Activated CD8-positive, alpha-beta T cell treated with anti-CD3 and anti-CD28 coated beads for 36 hours (primary cell): Measurements from ENCODE around the gene PDE6C. TPM values are rescaled to one million over a fixed set of nuclear protein-coding genes. Genes with fewer than 3 reads are reported as not detected.

Experiments
- ATAC-seq: fragments of 200-7000 bp; cut with Tn5 transposase; one replicate; pipeline ENCODE4 v1.10.0; 2021; ENCODE audit warnings: mild to moderate bottlenecking, moderate library complexity
- CTCF ChIA-PET: fragments of 350-600 bp; sonication (Branson Sonifier 250); formaldehyde crosslinking; loops from one replicate; lab custom pipeline; 2021; ENCODE audit warnings: antibody characterized with exemption; lab: Charles Lee
- POLR2A ChIA-PET: fragments of 350-600 bp; sonication (Branson Sonifier 250); formaldehyde crosslinking; loops from one replicate; lab custom pipeline; 2021; ENCODE audit warnings: antibody characterized with exemption; lab: Charles Lee
- DNase-seq: peaks from one replicate; pipeline ENCODE4 v3.0.0-alpha.2; 2020
- H3K27ac Mint-ChIP-seq: one replicate; pipeline ENCODE4 v1.8.0; 2021; ENCODE audit warnings: mild to moderate bottlenecking, mixed read lengths
- H3K27me3 Mint-ChIP-seq: one replicate; pipeline ENCODE4 v1.8.0; 2021; ENCODE audit warnings: mixed read lengths
- H3K36me3 Mint-ChIP-seq: one replicate; pipeline ENCODE4 v1.8.0; 2021; ENCODE audit warnings: low read depth, mixed read lengths
- H3K4me1 Mint-ChIP-seq: one replicate; pipeline ENCODE4 v1.8.0; 2021; ENCODE audit warnings: low read depth, mixed read lengths
- H3K4me3 Mint-ChIP-seq: one replicate; pipeline ENCODE4 v1.8.0; 2021; ENCODE audit warnings: mild to moderate bottlenecking, moderate library complexity, mixed read lengths
- H3K9me3 Mint-ChIP-seq: one replicate; pipeline ENCODE4 v1.8.0; 2021; ENCODE audit warnings: mixed read lengths
- CTCF ChIP-seq: fragments of 200-600 bp; IDR thresholded peaks from one replicate; pipeline ENCODE4 v1.8.0; 2022; ENCODE audit warnings: antibody characterized with exemption, mild to moderate bottlenecking
- intact Hi-C: fragments of 100-400 bp; cut with micrococcal nuclease; formaldehyde crosslinking; loops from one replicate; pipeline ENCODE4 v1.10.0; 2022
- total RNA-seq, 2 experiments: library from RNA; stranded (reverse); gene quantifications; one replicate each; pipeline ENCODE4 v1.2.3, GENCODE V29; 2021

Gene PDE6C
- total RNA-seq, result not detected

- no peak within 1 kb of the TSS for H3K4me3 Mint-ChIP-seq
- intact Hi-C loops, result no loop called here
- TF ChIP-seq CTCF, result no peak
- no peak for DNase-seq
- ATAC-seq, result no peak
- H3K27me3 Mint-ChIP-seq, result peaks cover 6% of the 10 kb centered on the region
- H3K9me3 Mint-ChIP-seq, result peaks cover 2% of the 10 kb centered on the region
- no peaks in the 10 kb centered on the region for H3K4me1 Mint-ChIP-seq
- ChIA-PET CTCF (no interaction called here), POLR2A (no interaction called here)
- H3K27ac Mint-ChIP-seq, result no peak within 1 kb of the TSS
- no peaks in the 10 kb centered on the region for H3K36me3 Mint-ChIP-seq
Measured at GRCh38 chr10:93612311-93612710, at the start of gene PDE6C. TSS of gene PDE6C (plus strand) at chr10:93612537. CDS start at chr10:93612726, 189 bp downstream.

GRCh38 chr10:93565446-93565845 is 46.9 kb upstream of the PDE6C start:
- no peak for TF ChIP-seq CTCF
- ATAC-seq (no peak), DNase-seq (no peak)
- no peak overlapping the region for H3K27ac Mint-ChIP-seq
- no peaks in the 10 kb centered on the region for H3K4me1 Mint-ChIP-seq
- ChIA-PET POLR2A (no interaction called here), CTCF (no interaction called here)
- H3K4me3 Mint-ChIP-seq, result no peak overlapping the region
- peaks cover 41% of the 10 kb centered on the region for H3K27me3 Mint-ChIP-seq
- no peaks in the 10 kb centered on the region for H3K9me3 Mint-ChIP-seq
- intact Hi-C loops, result loop anchor here (10.0 kb wide), 1 partner anchor 109 kb away; no protein-coding TSS in a partner anchor
- H3K36me3 Mint-ChIP-seq, result no peaks in the 10 kb centered on the region

GRCh38 chr10:93566435-93567276 is 45.7 kb upstream of the PDE6C start, which contains the start of gene FFAR4:
TSS of gene FFAR4 (plus strand) at chr10:93566665. CDS start at chr10:93566721, 56 bp downstream.
- ATAC-seq, result no peak
- H3K27me3 Mint-ChIP-seq, result peaks cover 50% of the 10 kb centered on the region

GRCh38 chr10:93567277-93568104 is 44.8 kb upstream of the PDE6C start:
- intact Hi-C loops, result loop anchor here (10.0 kb wide), 1 partner anchor 107 kb away; no protein-coding TSS in a partner anchor
- no peak for TF ChIP-seq CTCF
- POLR2A ChIA-PET, result no interaction called here
- H3K27ac Mint-ChIP-seq, result no peak overlapping the region
- H3K4me3 Mint-ChIP-seq, result no peak overlapping the region
- no peak for ATAC-seq
- CTCF ChIA-PET, result interaction anchor here (1.0 kb wide), 1 partner anchor 13 kb away, joined by 4 read pairs; no protein-coding TSS in a partner anchor
- no peaks in the 10 kb centered on the region for H3K9me3 Mint-ChIP-seq
- peaks cover 55% of the 10 kb centered on the region for H3K27me3 Mint-ChIP-seq
- no peak for DNase-seq
- no peaks in the 10 kb centered on the region for H3K4me1 Mint-ChIP-seq
- no peaks in the 10 kb centered on the region for H3K36me3 Mint-ChIP-seq

More at GRCh38 chr10:93566435-93567276, 45.7 kb upstream of the PDE6C start, which contains the start of gene FFAR4:
- Mint-ChIP-seq H3K4me3 (no peak within 1 kb of the TSS), H3K4me1 (no peaks in the 10 kb centered on the region), H3K36me3 (no peaks in the 10 kb centered on the region), H3K9me3 (no peaks in the 10 kb centered on the region), H3K27ac (no peak within 1 kb of the TSS)
- no peak for TF ChIP-seq CTCF
- CTCF ChIA-PET, result no interaction called here
- no peak for DNase-seq
- POLR2A ChIA-PET, result no interaction called here
- intact Hi-C loops, result loop anchor here (10.0 kb wide), 1 partner anchor 108 kb away; no protein-coding TSS in a partner anchor
